Measurements from ENCODE around the gene XCR1.

Gene XCR1

GRCh38 chr3:46021516-46021915 lies 5.8 kb downstream of the XCR1 start:
- Histone ChIP-seq H3K4me3 (ENCODE audit: low read depth, low read length) (no peak overlapping the region), H3K36me3 (ENCODE audit: control insufficient read depth, insufficient read depth, low read length) (no peaks in the 10 kb centered on the region), H3K9me3 (ENCODE audit: control insufficient read depth, insufficient read depth, low read depth, low read length) (0 out of 2 replicates have a peak, but pooled peaks cover 5% of the 10 kb centered on the region), H3K27me3 (ENCODE audit: control insufficient read depth, insufficient read depth, low read length) (no peaks in the 10 kb centered on the region), H3K9ac (ENCODE audit: low read length) (no peak overlapping the region), H3K4me1 (ENCODE audit: control insufficient read depth, insufficient read depth, low read length) (no peaks in the 10 kb centered on the region), H3K27ac (ENCODE audit: low read depth, low read length) (no peak overlapping the region)

GRCh38 chr3:46020766-46021510 lies 6.3 kb downstream of the XCR1 start:
- H3K27me3 ChIP-seq (ENCODE audit: control insufficient read depth, insufficient read depth, low read length), result no peaks in the 10 kb centered on the region
- no peaks in the 10 kb centered on the region for H3K36me3 ChIP-seq (ENCODE audit: control insufficient read depth, insufficient read depth, low read length)
- H3K4me1 ChIP-seq (ENCODE audit: control insufficient read depth, insufficient read depth, low read length), result no peaks in the 10 kb centered on the region

GRCh38 chr3:46019707-46020106 lies 7.6 kb downstream of the XCR1 start:
- Histone ChIP-seq H3K9ac (ENCODE audit: low read length) (no peak overlapping the region), H3K9me3 (ENCODE audit: control insufficient read depth, insufficient read depth, low read depth, low read length) (0 out of 2 replicates have a peak, but pooled peaks cover 5% of the 10 kb centered on the region)

More at GRCh38 chr3:46020766-46021510, 6.3 kb downstream of the XCR1 start:
- no peak overlapping the region for H3K27ac ChIP-seq (ENCODE audit: low read depth, low read length)
- 0 out of 2 replicates have a peak, but pooled peaks cover 5% of the 10 kb centered on the region for H3K9me3 ChIP-seq (ENCODE audit: control insufficient read depth, insufficient read depth, low read depth, low read length)
- H3K9ac ChIP-seq (ENCODE audit: low read length), result no peak overlapping the region
- H3K4me3 ChIP-seq (ENCODE audit: low read depth, low read length), result no peak overlapping the region

GRCh38 chr3:46017720-46018119 lies 9.6 kb downstream of the XCR1 start:
- H3K4me1 ChIP-seq (ENCODE audit: control insufficient read depth, insufficient read depth, low read length), result no peaks in the 10 kb centered on the region
- no peak overlapping the region for H3K9ac ChIP-seq (ENCODE audit: low read length)
- H3K27me3 ChIP-seq (ENCODE audit: control insufficient read depth, insufficient read depth, low read length), result no peaks in the 10 kb centered on the region
- 0 out of 2 replicates have a peak, but pooled peaks cover 5% of the 10 kb centered on the region for H3K9me3 ChIP-seq (ENCODE audit: control insufficient read depth, insufficient read depth, low read depth, low read length)
- H3K27ac ChIP-seq (ENCODE audit: low read depth, low read length), result no peak overlapping the region
- H3K4me3 ChIP-seq (ENCODE audit: low read depth, low read length), result no peak overlapping the region
- no peaks in the 10 kb centered on the region for H3K36me3 ChIP-seq (ENCODE audit: control insufficient read depth, insufficient read depth, low read length)

More at GRCh38 chr3:46019707-46020106, 7.6 kb downstream of the XCR1 start:
- Histone ChIP-seq H3K4me1 (ENCODE audit: control insufficient read depth, insufficient read depth, low read length) (no peaks in the 10 kb centered on the region), H3K4me3 (ENCODE audit: low read depth, low read length) (no peak overlapping the region), H3K36me3 (ENCODE audit: control insufficient read depth, insufficient read depth, low read length) (no peaks in the 10 kb centered on the region), H3K27ac (ENCODE audit: low read depth, low read length) (no peak overlapping the region), H3K27me3 (ENCODE audit: control insufficient read depth, insufficient read depth, low read length) (no peaks in the 10 kb centered on the region)

- no peak overlapping the region for H3K9ac ChIP-seq (ENCODE audit: low read length)
- no peaks in the 10 kb centered on the region for H3K36me3 ChIP-seq (ENCODE audit: control insufficient read depth, insufficient read depth, low read length)
- H3K4me3 ChIP-seq (ENCODE audit: low read depth, low read length), result no peak overlapping the region
- no peaks in the 10 kb centered on the region for H3K4me1 ChIP-seq (ENCODE audit: control insufficient read depth, insufficient read depth, low read length)
- H3K27ac ChIP-seq (ENCODE audit: low read depth, low read length), result no peak overlapping the region
- H3K9me3 ChIP-seq (ENCODE audit: control insufficient read depth, insufficient read depth, low read depth, low read length), result no peaks in the 10 kb centered on the region
- H3K27me3 ChIP-seq (ENCODE audit: control insufficient read depth, insufficient read depth, low read length), result no peaks in the 10 kb centered on the region
These were observed 13.8 kb downstream of the XCR1 start for GRCh38 chr3:46013316-46014094.

GRCh38 chr3:46012246-46012645 lies 15.0 kb downstream of the XCR1 start:
- Histone ChIP-seq H3K9me3 (ENCODE audit: control insufficient read depth, insufficient read depth, low read depth, low read length) (no peaks in the 10 kb centered on the region), H3K36me3 (ENCODE audit: control insufficient read depth, insufficient read depth, low read length) (no peaks in the 10 kb centered on the region), H3K4me1 (ENCODE audit: control insufficient read depth, insufficient read depth, low read length) (peaks cover under 1% of the 10 kb centered on the region; the same call in 1 of the 2 replicates), H3K4me3 (ENCODE audit: low read depth, low read length) (no peak overlapping the region), H3K9ac (ENCODE audit: low read length) (no peak overlapping the region), H3K27me3 (ENCODE audit: control insufficient read depth, insufficient read depth, low read length) (no peaks in the 10 kb centered on the region), H3K27ac (ENCODE audit: low read depth, low read length) (no peak overlapping the region)

GRCh38 chr3:46010519-46011113 lies 16.7 kb downstream of the XCR1 start:
- no peaks in the 10 kb centered on the region for H3K27me3 ChIP-seq (ENCODE audit: control insufficient read depth, insufficient read depth, low read length)
- no peaks in the 10 kb centered on the region for H3K9me3 ChIP-seq (ENCODE audit: control insufficient read depth, insufficient read depth, low read depth, low read length)
- H3K27ac ChIP-seq (ENCODE audit: low read depth, low read length), result no peak overlapping the region
- no peak overlapping the region for H3K9ac ChIP-seq (ENCODE audit: low read length)
- no peaks in the 10 kb centered on the region for H3K36me3 ChIP-seq (ENCODE audit: control insufficient read depth, insufficient read depth, low read length)
- H3K4me3 ChIP-seq (ENCODE audit: low read depth, low read length), result no peak overlapping the region
- peaks cover 12% of the 10 kb centered on the region for H3K4me1 ChIP-seq (ENCODE audit: control insufficient read depth, insufficient read depth, low read length)

GRCh38 chr3:46008058-46008457 lies 19.2 kb downstream of the XCR1 start:
- Histone ChIP-seq H3K4me3 (ENCODE audit: low read depth, low read length) (no peak overlapping the region), H3K36me3 (ENCODE audit: control insufficient read depth, insufficient read depth, low read length) (no peaks in the 10 kb centered on the region), H3K27me3 (ENCODE audit: control insufficient read depth, insufficient read depth, low read length) (no peaks in the 10 kb centered on the region), H3K4me1 (ENCODE audit: control insufficient read depth, insufficient read depth, low read length) (peaks cover 12% of the 10 kb centered on the region), H3K27ac (ENCODE audit: low read depth, low read length) (no peak overlapping the region), H3K9me3 (ENCODE audit: control insufficient read depth, insufficient read depth, low read depth, low read length) (no peaks in the 10 kb centered on the region), H3K9ac (ENCODE audit: low read length) (no peak overlapping the region)

- no peak overlapping the region for H3K4me3 ChIP-seq (ENCODE audit: low read depth, low read length)
- no peak overlapping the region for H3K27ac ChIP-seq (ENCODE audit: low read depth, low read length)
- H3K36me3 ChIP-seq (ENCODE audit: control insufficient read depth, insufficient read depth, low read length), result no peaks in the 10 kb centered on the region
- H3K9me3 ChIP-seq (ENCODE audit: control insufficient read depth, insufficient read depth, low read depth, low read length), result no peaks in the 10 kb centered on the region
- H3K9ac ChIP-seq (ENCODE audit: low read length), result no peak overlapping the region
- peaks cover 12% of the 10 kb centered on the region for H3K4me1 ChIP-seq (ENCODE audit: control insufficient read depth, insufficient read depth, low read length)
- H3K27me3 ChIP-seq (ENCODE audit: control insufficient read depth, insufficient read depth, low read length), result no peaks in the 10 kb centered on the region
These were observed 20.0 kb downstream of the XCR1 start for GRCh38 chr3:46007280-46007679.

GRCh38 chr3:46006238-46007032 lies 20.8 kb downstream of the XCR1 start:
- Histone ChIP-seq H3K9me3 (ENCODE audit: control insufficient read depth, insufficient read depth, low read depth, low read length) (no peaks in the 10 kb centered on the region), H3K4me3 (ENCODE audit: low read depth, low read length) (no peak overlapping the region), H3K36me3 (ENCODE audit: control insufficient read depth, insufficient read depth, low read length) (no peaks in the 10 kb centered on the region), H3K9ac (ENCODE audit: low read length) (no peak overlapping the region), H3K27me3 (ENCODE audit: control insufficient read depth, insufficient read depth, low read length) (no peaks in the 10 kb centered on the region), H3K27ac (ENCODE audit: low read depth, low read length) (no peak overlapping the region), H3K4me1 (ENCODE audit: control insufficient read depth, insufficient read depth, low read length) (peaks cover 12% of the 10 kb centered on the region)

All from HUES6 (cell line).